ENCODE data around the gene STAT1. TPM values are rescaled to one million over a fixed set of nuclear protein-coding genes. Genes with fewer than 3 reads are reported as not detected.

Gene STAT1
- polyA plus RNA-seq, 3 donors, result 51.3 to 126 (median 110) TPM

DNA sequence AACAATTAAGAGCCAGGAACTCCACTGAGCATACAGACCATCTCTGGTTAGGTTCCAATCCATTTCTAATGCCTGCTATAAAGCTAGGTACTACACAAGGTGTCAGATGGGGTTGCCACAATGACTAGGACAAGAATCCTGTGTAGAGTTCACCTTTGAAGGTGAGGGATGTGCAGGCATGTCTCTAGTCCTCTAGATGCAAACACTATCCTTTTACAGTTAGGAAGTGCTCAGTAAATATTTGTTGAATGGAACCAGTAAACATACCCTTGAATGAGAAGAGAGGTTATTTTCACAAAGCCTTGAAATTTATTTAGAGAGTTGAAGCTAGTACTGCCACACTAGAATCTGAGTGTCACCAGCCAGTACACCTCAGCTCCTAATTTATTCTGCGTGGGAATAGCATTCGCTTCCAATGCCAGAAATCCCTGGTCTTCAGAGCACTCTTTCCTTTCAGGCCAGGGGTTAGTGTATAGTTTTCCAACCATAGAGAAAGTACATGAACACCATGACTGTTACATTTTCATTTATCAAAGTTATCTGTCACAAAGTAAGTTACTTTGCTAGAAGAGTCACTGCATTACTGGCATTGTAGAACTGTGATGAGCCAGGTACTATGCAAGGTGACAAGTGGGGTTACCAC lies 48.3 kb downstream of the STAT1 start:
- H3K27me3 Mint-ChIP-seq (ENCODE audit: low read depth in 3 of 3), result no peaks in the 10 kb centered on the region
- H3K27me3 ChIP-seq (ENCODE audit: control insufficient read depth in 2 of 2, insufficient read depth in 2 of 2, low read length in 2 of 2), result no peaks in the 10 kb centered on the region
- no peak overlapping the region for H3K4me2 ChIP-seq (replicated peaks; ENCODE audit: extremely low read depth, low read length, poor library complexity, severe bottlenecking)
- H2AFZ ChIP-seq (ENCODE audit: insufficient read depth, low read depth, low read length, poor library complexity, severe bottlenecking), result no peak overlapping the region
- no peak overlapping the region for H3K4me3 ChIP-seq (replicated peaks in 1 of 3; ENCODE audit: low read depth in 2 of 3, low read length in 3 of 3)
- H3K4me1 ChIP-seq (ENCODE audit: control insufficient read depth in 1 of 2, insufficient read depth in 2 of 2, low read length in 2 of 2), result peaks cover 6 to 9% of the 10 kb centered on the region in 2 donors
- H3K9me3 ChIP-seq (replicated peaks in 1 of 2; ENCODE audit: control insufficient read depth in 1 of 2, insufficient read depth in 1 of 2, low read length in 2 of 2), result no peaks in the 10 kb centered on the region
- WGBS (ENCODE audit: insufficient coverage), result no CpG with 5 or more reads among the region's 2 CpGs
- no peak overlapping the region for H3K4me3 Mint-ChIP-seq
- H4K20me1 ChIP-seq (ENCODE audit: insufficient read depth, low read length), result peaks cover 74% of the 10 kb centered on the region
- peak overlapping the region in 1 of 7 donors; percentile 65 for H3K27ac Mint-ChIP-seq
- peaks cover 0 to 2% (median 0%) of the 10 kb centered on the region in 7 donors for H3K9me3 Mint-ChIP-seq
- peaks cover 86 to 91% of the 10 kb centered on the region in 2 donors for H3K36me3 Mint-ChIP-seq
- H3K27ac ChIP-seq (ENCODE audit: low read depth in 1 of 2, low read length in 2 of 2), result no peak overlapping the region
- no peak for TF ChIP-seq CTCF (IDR thresholded peaks at IDR 0.05)
- H3K36me3 ChIP-seq (replicated peaks in 1 of 2; ENCODE audit: control insufficient read depth in 1 of 2, insufficient read depth in 2 of 2, low read length in 2 of 2), result peaks cover 93 to 100% of the 10 kb centered on the region in 2 donors
- H3K4me1 Mint-ChIP-seq, result peaks cover 9% of the 10 kb centered on the region
- no peak overlapping the region for H3K9ac ChIP-seq (ENCODE audit: insufficient read depth, low read length, poor library complexity, severe bottlenecking)
- intact Hi-C loops (cut with micrococcal nuclease), result loop anchor here in 1 of 2 donors (5.0 kb wide), 1 partner anchor 47 kb away; the partner anchor contains the start of gene STAT1
- no peaks in the 10 kb centered on the region for H3K79me2 ChIP-seq (ENCODE audit: insufficient read depth, low read length)
- DNase-seq, result no peak

- Mint-ChIP-seq H3K36me3 (peaks cover 75 to 84% of the 10 kb centered on the region in 2 donors), H3K4me3 (no peak overlapping the region), H3K9me3 (peaks cover 0 to 2% (median 0%) of the 10 kb centered on the region in 7 donors), H3K4me1 (peaks cover 1% of the 10 kb centered on the region), H3K27me3 (ENCODE audit: low read depth in 3 of 3) (no peaks in the 10 kb centered on the region), H3K27ac (peak overlapping the region in 4 of 7 donors; percentile 2 to 78 (median 54))
- intact Hi-C loops (cut with micrococcal nuclease), result no loop called here
- Histone ChIP-seq H3K4me2 (replicated peaks; ENCODE audit: extremely low read depth, low read length, poor library complexity, severe bottlenecking) (no peak overlapping the region), H2AFZ (ENCODE audit: insufficient read depth, low read depth, low read length, poor library complexity, severe bottlenecking) (no peak overlapping the region), H3K36me3 (replicated peaks in 1 of 2; ENCODE audit: control insufficient read depth in 1 of 2, insufficient read depth in 2 of 2, low read length in 2 of 2) (peaks cover 79 to 87% of the 10 kb centered on the region in 2 donors), H3K4me1 (ENCODE audit: control insufficient read depth in 1 of 2, insufficient read depth in 2 of 2, low read length in 2 of 2) (no peaks in the 10 kb centered on the region), H3K27me3 (ENCODE audit: control insufficient read depth in 2 of 2, insufficient read depth in 2 of 2, low read length in 2 of 2) (no peaks in the 10 kb centered on the region), H3K9me3 (replicated peaks in 1 of 2; ENCODE audit: control insufficient read depth in 1 of 2, insufficient read depth in 1 of 2, low read length in 2 of 2) (no peaks in the 10 kb centered on the region), H3K9ac (ENCODE audit: insufficient read depth, low read length, poor library complexity, severe bottlenecking) (no peak overlapping the region), H3K4me3 (replicated peaks in 1 of 3; ENCODE audit: low read depth in 2 of 3, low read length in 3 of 3) (no peak overlapping the region), H3K79me2 (ENCODE audit: insufficient read depth, low read length) (no peaks in the 10 kb centered on the region), H4K20me1 (ENCODE audit: insufficient read depth, low read length) (peaks cover 64% of the 10 kb centered on the region), H3K27ac (ENCODE audit: low read depth in 1 of 2, low read length in 2 of 2) (no peak overlapping the region)
- no peak for TF ChIP-seq CTCF (IDR thresholded peaks at IDR 0.05)
- no peak for DNase-seq
- 100% methylated on average over 2 of the region's 6 CpGs for WGBS (ENCODE audit: insufficient coverage)
These were observed 49.7 kb downstream of the STAT1 start for GRCh38 chr2:190964170-190964795.

Data from CD14-positive monocyte (primary cell).